ENCODE results near the gene SERINC2.

GRCh38 chr1:31371121-31371959 is 41.7 kb upstream of the SERINC2 start:
- TF ChIP-seq CTCF (conservative IDR thresholded peaks at IDR 0.05) = no peak
- no peak for TF ChIP-seq ZFX (IDR thresholded peaks at IDR 0.05)
